ENCODE measurements around the gene SYT13. TPM values are rescaled to one million over a fixed set of nuclear protein-coding genes. Genes with fewer than 3 reads are reported as not detected.

Gene SYT13
- total RNA-seq, 1 experiment from 2014 or later, result 9.4 TPM

GRCh38 chr11:45229401-45230020 is 56.6 kb downstream of the SYT13 start:
- ChIA-PET CTCF (no interaction called here), POLR2A (no interaction called here)
- Histone ChIP-seq H3K9me3 (no peaks in the 10 kb centered on the region), H3K4me3 (ENCODE audit: low read depth, low read length) (no peak overlapping the region), H3K27me3 (replicated peaks; ENCODE audit: control insufficient read depth, insufficient read depth, low read length) (no peaks in the 10 kb centered on the region), H3K36me3 (ENCODE audit: control insufficient read depth, insufficient read depth, low read length) (no peaks in the 10 kb centered on the region), H3K4me1 (no peaks in the 10 kb centered on the region)
- Mint-ChIP-seq H3K36me3 (ENCODE audit: insufficient read depth, unreplicated experiment) (peaks cover 7% of the 10 kb centered on the region), H3K27ac (ENCODE audit: unreplicated experiment) (no peak overlapping the region), H3K4me3 (ENCODE audit: unreplicated experiment) (no peak overlapping the region), H3K27me3 (ENCODE audit: insufficient read depth, unreplicated experiment) (no peaks in the 10 kb centered on the region), H3K4me1 (ENCODE audit: low read depth, unreplicated experiment) (no peaks in the 10 kb centered on the region), H3K9me3 (ENCODE audit: unreplicated experiment) (no peaks in the 10 kb centered on the region)
- BruUV-seq (replicated peaks), result no TSS peak
- no peak for DNase-seq
- intact Hi-C loops (cut with micrococcal nuclease; ENCODE audit: unreplicated experiment), result loop anchor here (5.0 to 10.0 kb wide), 2 partner anchors 45 to 117 kb away; no protein-coding TSS in a partner anchor
- TF ChIP-seq, protein P1, sequence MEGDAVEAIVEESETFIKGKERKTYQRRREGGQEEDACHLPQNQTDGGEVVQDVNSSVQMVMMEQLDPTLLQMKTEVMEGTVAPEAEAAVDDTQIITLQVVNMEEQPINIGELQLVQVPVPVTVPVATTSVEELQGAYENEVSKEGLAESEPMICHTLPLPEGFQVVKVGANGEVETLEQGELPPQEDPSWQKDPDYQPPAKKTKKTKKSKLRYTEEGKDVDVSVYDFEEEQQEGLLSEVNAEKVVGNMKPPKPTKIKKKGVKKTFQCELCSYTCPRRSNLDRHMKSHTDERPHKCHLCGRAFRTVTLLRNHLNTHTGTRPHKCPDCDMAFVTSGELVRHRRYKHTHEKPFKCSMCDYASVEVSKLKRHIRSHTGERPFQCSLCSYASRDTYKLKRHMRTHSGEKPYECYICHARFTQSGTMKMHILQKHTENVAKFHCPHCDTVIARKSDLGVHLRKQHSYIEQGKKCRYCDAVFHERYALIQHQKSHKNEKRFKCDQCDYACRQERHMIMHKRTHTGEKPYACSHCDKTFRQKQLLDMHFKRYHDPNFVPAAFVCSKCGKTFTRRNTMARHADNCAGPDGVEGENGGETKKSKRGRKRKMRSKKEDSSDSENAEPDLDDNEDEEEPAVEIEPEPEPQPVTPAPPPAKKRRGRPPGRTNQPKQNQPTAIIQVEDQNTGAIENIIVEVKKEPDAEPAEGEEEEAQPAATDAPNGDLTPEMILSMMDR (IDR thresholded peaks at IDR 0.05; ENCODE audit: insufficient read depth in 1 of 2, low read depth in 1 of 2, low read length in 1 of 2, severe bottlenecking in 1 of 2, unreplicated experiment in 1 of 2), result no peak

GRCh38 chr11:45227836-45228235 is 58.3 kb downstream of the SYT13 start:
- Mint-ChIP-seq H3K4me1 (ENCODE audit: low read depth, unreplicated experiment) (no peaks in the 10 kb centered on the region), H3K27ac (ENCODE audit: unreplicated experiment) (no peak overlapping the region), H3K4me3 (ENCODE audit: unreplicated experiment) (no peak overlapping the region), H3K9me3 (ENCODE audit: unreplicated experiment) (no peaks in the 10 kb centered on the region), H3K27me3 (ENCODE audit: insufficient read depth, unreplicated experiment) (no peaks in the 10 kb centered on the region), H3K36me3 (ENCODE audit: insufficient read depth, unreplicated experiment) (peaks cover 7% of the 10 kb centered on the region)
- DNase-seq, result no peak
- no TSS peak for BruUV-seq (replicated peaks)
- intact Hi-C loops (cut with micrococcal nuclease; ENCODE audit: unreplicated experiment), result no loop called here
- H3K36me3 ChIP-seq (ENCODE audit: control insufficient read depth, insufficient read depth, low read length), result peaks cover 2% of the 10 kb centered on the region
- H3K4me3 ChIP-seq (ENCODE audit: low read depth, low read length), result no peak overlapping the region
- POLR2A ChIA-PET, result no interaction called here
- TF ChIP-seq, protein P1 (IDR thresholded peaks at IDR 0.05; ENCODE audit: insufficient read depth in 1 of 2, low read depth in 1 of 2, low read length in 1 of 2, severe bottlenecking in 1 of 2, unreplicated experiment in 1 of 2), result no peak
- CTCF ChIA-PET, result no interaction called here
- H3K4me1 ChIP-seq, result no peaks in the 10 kb centered on the region
- no peaks in the 10 kb centered on the region for H3K27me3 ChIP-seq (replicated peaks; ENCODE audit: control insufficient read depth, insufficient read depth, low read length)
- no peaks in the 10 kb centered on the region for H3K9me3 ChIP-seq

- no peak overlapping the region for H3K27ac Mint-ChIP-seq (ENCODE audit: unreplicated experiment)
- TF ChIP-seq, protein P1 (IDR thresholded peaks at IDR 0.05; ENCODE audit: insufficient read depth in 1 of 2, low read depth in 1 of 2, low read length in 1 of 2, severe bottlenecking in 1 of 2, unreplicated experiment in 1 of 2), result no peak
- BruUV-seq (replicated peaks), result no TSS peak
- no peak overlapping the region for H3K4me3 Mint-ChIP-seq (ENCODE audit: unreplicated experiment)
- Histone ChIP-seq H3K36me3 (ENCODE audit: control insufficient read depth, insufficient read depth, low read length) (peaks cover 2% of the 10 kb centered on the region), H3K4me1 (no peaks in the 10 kb centered on the region), H3K27me3 (replicated peaks; ENCODE audit: control insufficient read depth, insufficient read depth, low read length) (no peaks in the 10 kb centered on the region), H3K4me3 (ENCODE audit: low read depth, low read length) (no peak overlapping the region), H3K9me3 (no peaks in the 10 kb centered on the region)
- CTCF ChIA-PET, result interaction anchor here (0.5 kb wide), 1 partner anchor 153 kb away, joined by 4 read pairs; no protein-coding TSS in a partner anchor
- H3K27me3 Mint-ChIP-seq (ENCODE audit: insufficient read depth, unreplicated experiment), result no peaks in the 10 kb centered on the region
- intact Hi-C loops (cut with micrococcal nuclease; ENCODE audit: unreplicated experiment), result no loop called here
- DNase-seq, result no peak
- POLR2A ChIA-PET, result no interaction called here
- H3K4me1 Mint-ChIP-seq (ENCODE audit: low read depth, unreplicated experiment), result no peaks in the 10 kb centered on the region
- H3K36me3 Mint-ChIP-seq (ENCODE audit: insufficient read depth, unreplicated experiment), result peaks cover 7% of the 10 kb centered on the region
- H3K9me3 Mint-ChIP-seq (ENCODE audit: unreplicated experiment), result no peaks in the 10 kb centered on the region
Measured at GRCh38 chr11:45226901-45227300, 59.2 kb downstream of the SYT13 start.
